GM23338 (cell line): ENCODE measurements around the gene PTPRJ. TPM values are rescaled to one million over a fixed set of nuclear protein-coding genes. Genes with fewer than 3 reads are reported as not detected.

Source experiments
- ATAC-seq: fragments of 200-7000 bp; cut with Tn5 transposase; 3 replicates; pipeline ENCODE4 v1.9.1; 2020
- DNase-seq: peaks from one replicate; pipeline ENCODE4 v3.0.0-alpha.2; 2015; ENCODE audit warnings: low spot score
- H2AFZ ChIP-seq: fragments of 200-600 bp; sonication (generic); 2 replicates; pipeline ENCODE4 v1.8.0; 2016; ENCODE audit warnings: antibody characterized with exemption, mild to moderate bottlenecking, moderate library complexity
- H3F3A ChIP-seq: fragments of 200-600 bp; sonication (generic); replicated peaks from 2 replicates; pipeline ENCODE4 v1.8.0; 2017; ENCODE audit warnings: antibody characterized with exemption, mixed run types, low read depth
- H3K27ac ChIP-seq: fragments of 200-600 bp; sonication (generic); 2 replicates; pipeline ENCODE4 v1.6.1; 2016; ENCODE audit warnings: low read depth
- H3K27me3 ChIP-seq: fragments of 200-600 bp; sonication (generic); 2 replicates; pipeline ENCODE4 v1.8.0; 2016; ENCODE audit warnings: mild to moderate bottlenecking, mixed run types, moderate library complexity; ENCODE audit not compliant: insufficient read depth
- H3K36me3 ChIP-seq: fragments of 200-600 bp; sonication (generic); 2 replicates; pipeline ENCODE4 v1.8.0; 2016; ENCODE audit warnings: mild to moderate bottlenecking; ENCODE audit not compliant: insufficient read depth
- H3K4me1 ChIP-seq: fragments of 200-600 bp; sonication (generic); 2 replicates; pipeline ENCODE4 v1.8.0; 2016; ENCODE audit warnings: mild to moderate bottlenecking, moderate library complexity; ENCODE audit not compliant: insufficient read depth
- H3K4me2 ChIP-seq: fragments of 200-600 bp; sonication (generic); 2 replicates; pipeline ENCODE4 v1.7.1; 2017; ENCODE audit warnings: mixed run types
- H3K4me3 ChIP-seq: fragments of 200-600 bp; sonication (generic); 2 replicates; pipeline ENCODE4 v1.6.1; 2016; ENCODE audit warnings: mixed run types
- H3K79me2 ChIP-seq: fragments of 200-600 bp; sonication (generic); replicated peaks from 2 replicates; pipeline ENCODE4 v1.8.0; 2017; ENCODE audit warnings: mild to moderate bottlenecking; ENCODE audit not compliant: insufficient read depth
- H3K9me2 ChIP-seq: fragments of 200-600 bp; sonication (generic); 2 replicates; pipeline ENCODE4 v1.8.0; 2017; ENCODE audit not compliant: insufficient read depth
- H4K20me1 ChIP-seq: fragments of 200-600 bp; sonication (generic); replicated peaks from 2 replicates; pipeline ENCODE4 v1.8.0; 2017; ENCODE audit warnings: mild to moderate bottlenecking; ENCODE audit not compliant: insufficient read depth
- H3K27ac Mint-ChIP-seq: 2 replicates; pipeline ENCODE4 v1.8.0; 2020; ENCODE audit warnings: inconsistent platforms, mild to moderate bottlenecking, moderate library complexity, mixed read lengths
- H3K27me3 Mint-ChIP-seq: 3 replicates; pipeline ENCODE4 v1.8.0; 2022; ENCODE audit warnings: low read depth, mild to moderate bottlenecking, moderate library complexity, mixed read lengths, inconsistent platforms; ENCODE audit not compliant: insufficient read depth, poor library complexity
- H3K36me3 Mint-ChIP-seq: 3 replicates; pipeline ENCODE4 v1.8.0; 2021; ENCODE audit warnings: low read depth, mild to moderate bottlenecking, inconsistent platforms, moderate library complexity, mixed read lengths
- H3K4me1 Mint-ChIP-seq: 3 replicates; pipeline ENCODE4 v1.8.0; 2020; ENCODE audit warnings: mild to moderate bottlenecking, inconsistent platforms, mixed read lengths
- H3K4me3 Mint-ChIP-seq: 3 replicates; pipeline ENCODE4 v1.8.0; 2021; ENCODE audit warnings: moderate library complexity, mild to moderate bottlenecking, inconsistent platforms, mixed read lengths
- H3K9me3 Mint-ChIP-seq: 3 replicates; pipeline ENCODE4 v1.8.0; 2020; ENCODE audit warnings: moderate library complexity, mild to moderate bottlenecking, inconsistent platforms, mixed read lengths
- CREB1 ChIP-seq: fragments of 250-450 bp; sonication (Bioruptor Pico); IDR thresholded peaks from 2 replicates; pipeline ENCODE4 v1.5.0; 2020; ENCODE audit warnings: low read depth, mild to moderate bottlenecking, moderate library complexity
- JUNB ChIP-seq: IDR thresholded peaks from one replicate; pipeline ENCODE4 v1.6.1; 2016; ENCODE audit warnings: antibody characterized with exemption; ENCODE audit not compliant: unreplicated experiment
- POLR2AphosphoS5 ChIP-seq: IDR thresholded peaks from 2 replicates; pipeline ENCODE4 v1.6.1; 2016; ENCODE audit warnings: antibody characterized with exemption, low read depth
- STAT1 ChIP-seq: IDR thresholded peaks from one replicate; pipeline ENCODE4 v1.6.1; 2016; ENCODE audit warnings: antibody characterized with exemption; ENCODE audit not compliant: unreplicated experiment
- ZNF114 ChIP-seq: fragments of 250-450 bp; sonication (Bioruptor Pico); IDR thresholded peaks from 2 replicates; pipeline ENCODE4 v1.5.0; 2020; ENCODE audit warnings: mild to moderate bottlenecking, moderate library complexity
- polyA plus RNA-seq: library from polyadenylated mRNA; unstranded; fragments of >200 nt; fragmentation: Nextera tagmentation; extraction: Ambion mirVana; gene quantifications from 2 replicates; pipeline ENCODE4 v1.2.1, GENCODE V29; 2016
- total RNA-seq: library from RNA; depleted of rRNA; stranded (reverse); fragments of >200 nt; shearing (Covaris generic); gene quantifications from 2 replicates; pipeline ENCODE4 v1.2.3, GENCODE V29; 2014
- TF ChIP-seq, protein P1 (sequence below): IDR thresholded peaks from one replicate; pipeline ENCODE4 v1.6.1; 2018; ENCODE audit warnings: antibody characterized with exemption; ENCODE audit not compliant: unreplicated experiment
- TF ChIP-seq, protein P2 (sequence below): fragments of 250-450 bp; sonication (Bioruptor Pico); IDR thresholded peaks from 2 replicates; pipeline ENCODE4 v1.5.0; 2020; ENCODE audit warnings: mild to moderate bottlenecking, moderate library complexity
- TF ChIP-seq, protein P3 (sequence below), 2 experiments: fragments of 200-600 bp in 1 of 2; sonication (generic) in 1 of 2; conservative IDR thresholded peaks; 2 replicates each; pipeline versions ENCODE4 v1.5.1 to v1.6.1; 2016 to 2017; ENCODE audit warnings: antibody characterized with exemption in 2 of 2, low read depth in 2 of 2, mild to moderate bottlenecking in 2 of 2, moderate library complexity in 1 of 2

The PTPRJ gene
- total and polyA plus RNA-seq, 2 experiments from 2014 or later, result 4.2 to 16.0 TPM

DNA sequence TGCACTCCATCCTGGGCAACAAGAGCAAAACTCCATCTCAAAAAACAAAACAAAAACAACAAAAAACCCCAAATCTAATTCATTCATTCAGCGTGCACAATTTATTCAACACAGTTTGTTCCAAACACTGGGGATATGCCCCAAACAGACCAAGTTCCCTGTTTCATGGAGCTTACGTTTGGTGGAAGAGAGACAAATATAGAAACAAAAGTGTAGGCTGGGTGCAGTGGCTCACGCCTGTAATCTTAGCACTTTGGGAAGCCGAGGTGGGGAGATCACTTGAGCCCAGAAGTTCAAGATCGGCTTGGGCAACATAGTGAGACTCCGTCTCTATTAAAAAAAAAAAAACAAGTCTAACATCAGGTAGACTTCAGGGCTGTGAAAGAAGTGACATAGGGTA is 52.4 kb downstream of the PTPRJ start (continued):
- TF ChIP-seq, protein P1, sequence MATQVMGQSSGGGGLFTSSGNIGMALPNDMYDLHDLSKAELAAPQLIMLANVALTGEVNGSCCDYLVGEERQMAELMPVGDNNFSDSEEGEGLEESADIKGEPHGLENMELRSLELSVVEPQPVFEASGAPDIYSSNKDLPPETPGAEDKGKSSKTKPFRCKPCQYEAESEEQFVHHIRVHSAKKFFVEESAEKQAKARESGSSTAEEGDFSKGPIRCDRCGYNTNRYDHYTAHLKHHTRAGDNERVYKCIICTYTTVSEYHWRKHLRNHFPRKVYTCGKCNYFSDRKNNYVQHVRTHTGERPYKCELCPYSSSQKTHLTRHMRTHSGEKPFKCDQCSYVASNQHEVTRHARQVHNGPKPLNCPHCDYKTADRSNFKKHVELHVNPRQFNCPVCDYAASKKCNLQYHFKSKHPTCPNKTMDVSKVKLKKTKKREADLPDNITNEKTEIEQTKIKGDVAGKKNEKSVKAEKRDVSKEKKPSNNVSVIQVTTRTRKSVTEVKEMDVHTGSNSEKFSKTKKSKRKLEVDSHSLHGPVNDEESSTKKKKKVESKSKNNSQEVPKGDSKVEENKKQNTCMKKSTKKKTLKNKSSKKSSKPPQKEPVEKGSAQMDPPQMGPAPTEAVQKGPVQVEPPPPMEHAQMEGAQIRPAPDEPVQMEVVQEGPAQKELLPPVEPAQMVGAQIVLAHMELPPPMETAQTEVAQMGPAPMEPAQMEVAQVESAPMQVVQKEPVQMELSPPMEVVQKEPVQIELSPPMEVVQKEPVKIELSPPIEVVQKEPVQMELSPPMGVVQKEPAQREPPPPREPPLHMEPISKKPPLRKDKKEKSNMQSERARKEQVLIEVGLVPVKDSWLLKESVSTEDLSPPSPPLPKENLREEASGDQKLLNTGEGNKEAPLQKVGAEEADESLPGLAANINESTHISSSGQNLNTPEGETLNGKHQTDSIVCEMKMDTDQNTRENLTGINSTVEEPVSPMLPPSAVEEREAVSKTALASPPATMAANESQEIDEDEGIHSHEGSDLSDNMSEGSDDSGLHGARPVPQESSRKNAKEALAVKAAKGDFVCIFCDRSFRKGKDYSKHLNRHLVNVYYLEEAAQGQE, result no peak
- TF ChIP-seq, protein P2, sequence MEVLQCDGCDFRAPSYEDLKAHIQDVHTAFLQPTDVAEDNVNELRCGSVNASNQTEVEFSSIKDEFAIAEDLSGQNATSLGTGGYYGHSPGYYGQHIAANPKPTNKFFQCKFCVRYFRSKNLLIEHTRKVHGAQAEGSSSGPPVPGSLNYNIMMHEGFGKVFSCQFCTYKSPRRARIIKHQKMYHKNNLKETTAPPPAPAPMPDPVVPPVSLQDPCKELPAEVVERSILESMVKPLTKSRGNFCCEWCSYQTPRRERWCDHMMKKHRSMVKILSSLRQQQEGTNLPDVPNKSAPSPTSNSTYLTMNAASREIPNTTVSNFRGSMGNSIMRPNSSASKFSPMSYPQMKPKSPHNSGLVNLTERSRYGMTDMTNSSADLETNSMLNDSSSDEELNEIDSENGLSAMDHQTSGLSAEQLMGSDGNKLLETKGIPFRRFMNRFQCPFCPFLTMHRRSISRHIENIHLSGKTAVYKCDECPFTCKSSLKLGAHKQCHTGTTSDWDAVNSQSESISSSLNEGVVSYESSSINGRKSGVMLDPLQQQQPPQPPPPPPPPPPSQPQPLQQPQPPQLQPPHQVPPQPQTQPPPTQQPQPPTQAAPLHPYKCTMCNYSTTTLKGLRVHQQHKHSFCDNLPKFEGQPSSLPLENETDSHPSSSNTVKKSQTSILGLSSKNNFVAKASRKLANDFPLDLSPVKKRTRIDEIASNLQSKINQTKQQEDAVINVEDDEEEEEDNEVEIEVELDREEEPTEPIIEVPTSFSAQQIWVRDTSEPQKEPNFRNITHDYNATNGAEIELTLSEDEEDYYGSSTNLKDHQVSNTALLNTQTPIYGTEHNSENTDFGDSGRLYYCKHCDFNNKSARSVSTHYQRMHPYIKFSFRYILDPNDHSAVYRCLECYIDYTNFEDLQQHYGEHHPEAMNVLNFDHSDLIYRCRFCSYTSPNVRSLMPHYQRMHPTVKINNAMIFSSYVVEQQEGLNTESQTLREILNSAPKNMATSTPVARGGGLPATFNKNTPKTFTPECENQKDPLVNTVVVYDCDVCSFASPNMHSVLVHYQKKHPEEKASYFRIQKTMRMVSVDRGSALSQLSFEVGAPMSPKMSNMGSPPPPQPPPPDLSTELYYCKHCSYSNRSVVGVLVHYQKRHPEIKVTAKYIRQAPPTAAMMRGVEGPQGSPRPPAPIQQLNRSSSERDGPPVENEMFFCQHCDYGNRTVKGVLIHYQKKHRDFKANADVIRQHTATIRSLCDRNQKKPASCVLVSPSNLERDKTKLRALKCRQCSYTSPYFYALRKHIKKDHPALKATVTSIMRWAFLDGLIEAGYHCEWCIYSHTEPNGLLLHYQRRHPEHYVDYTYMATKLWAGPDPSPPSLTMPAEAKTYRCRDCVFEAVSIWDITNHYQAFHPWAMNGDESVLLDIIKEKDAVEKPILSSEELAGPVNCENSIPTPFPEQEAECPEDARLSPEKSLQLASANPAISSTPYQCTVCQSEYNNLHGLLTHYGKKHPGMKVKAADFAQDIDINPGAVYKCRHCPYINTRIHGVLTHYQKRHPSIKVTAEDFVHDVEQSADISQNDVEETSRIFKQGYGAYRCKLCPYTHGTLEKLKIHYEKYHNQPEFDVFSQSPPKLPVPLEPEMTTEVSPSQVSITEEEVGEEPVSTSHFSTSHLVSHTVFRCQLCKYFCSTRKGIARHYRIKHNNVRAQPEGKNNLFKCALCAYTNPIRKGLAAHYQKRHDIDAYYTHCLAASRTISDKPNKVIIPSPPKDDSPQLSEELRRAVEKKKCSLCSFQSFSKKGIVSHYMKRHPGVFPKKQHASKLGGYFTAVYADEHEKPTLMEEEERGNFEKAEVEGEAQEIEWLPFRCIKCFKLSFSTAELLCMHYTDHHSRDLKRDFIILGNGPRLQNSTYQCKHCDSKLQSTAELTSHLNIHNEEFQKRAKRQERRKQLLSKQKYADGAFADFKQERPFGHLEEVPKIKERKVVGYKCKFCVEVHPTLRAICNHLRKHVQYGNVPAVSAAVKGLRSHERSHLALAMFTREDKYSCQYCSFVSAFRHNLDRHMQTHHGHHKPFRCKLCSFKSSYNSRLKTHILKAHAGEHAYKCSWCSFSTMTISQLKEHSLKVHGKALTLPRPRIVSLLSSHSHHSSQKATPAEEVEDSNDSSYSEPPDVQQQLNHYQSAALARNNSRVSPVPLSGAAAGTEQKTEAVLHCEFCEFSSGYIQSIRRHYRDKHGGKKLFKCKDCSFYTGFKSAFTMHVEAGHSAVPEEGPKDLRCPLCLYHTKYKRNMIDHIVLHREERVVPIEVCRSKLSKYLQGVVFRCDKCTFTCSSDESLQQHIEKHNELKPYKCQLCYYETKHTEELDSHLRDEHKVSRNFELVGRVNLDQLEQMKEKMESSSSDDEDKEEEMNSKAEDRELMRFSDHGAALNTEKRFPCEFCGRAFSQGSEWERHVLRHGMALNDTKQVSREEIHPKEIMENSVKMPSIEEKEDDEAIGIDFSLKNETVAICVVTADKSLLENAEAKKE (CRISPR knock-in tag), result no peak
- TF ChIP-seq ZNF114 (CRISPR knock-in tag) (no peak), CREB1 (no peak)

DNA sequence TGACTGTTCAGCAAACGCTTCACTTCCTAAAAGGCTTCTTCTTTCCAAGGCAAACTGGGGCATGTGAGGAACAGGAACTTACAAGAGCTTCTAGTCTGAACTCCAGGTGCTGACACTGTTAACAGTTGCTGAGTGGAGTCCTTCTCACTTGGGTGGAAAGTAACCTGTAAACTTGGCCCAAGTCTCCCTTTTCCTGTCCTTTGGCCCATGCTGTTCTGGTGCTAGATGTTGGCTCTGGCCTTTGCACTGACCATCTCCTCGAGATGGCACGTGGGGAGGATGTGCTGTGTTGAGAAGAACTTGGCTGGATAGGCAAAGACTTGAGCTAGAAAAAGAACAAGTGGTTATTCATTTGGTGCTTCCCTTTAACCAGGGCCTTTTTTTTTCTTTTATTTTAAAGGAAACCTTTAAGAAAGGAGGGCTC is 53.6 kb downstream of the PTPRJ start:
- H3K27ac ChIP-seq, result no peak overlapping the region
- H3K4me3 ChIP-seq, result no peak overlapping the region
- H3F3A ChIP-seq, result no peaks in the 10 kb centered on the region
- ATAC-seq, result no peak
- no peaks in the 10 kb centered on the region for H3K9me3 Mint-ChIP-seq
- H3K4me2 ChIP-seq, result no peak overlapping the region
- H4K20me1 ChIP-seq, result no peaks in the 10 kb centered on the region
- no peak overlapping the region for H3K4me3 Mint-ChIP-seq
- no peaks in the 10 kb centered on the region for H3K36me3 Mint-ChIP-seq
- peaks cover 50% of the 10 kb centered on the region for H3K4me1 Mint-ChIP-seq
- no peaks in the 10 kb centered on the region for H3K9me2 ChIP-seq
- DNase-seq, result no peak
- H3K4me1 ChIP-seq, result peaks cover 21% of the 10 kb centered on the region
- H2AFZ ChIP-seq, result no peak overlapping the region
- H3K27me3 Mint-ChIP-seq, result peaks cover 8% of the 10 kb centered on the region
- no peak overlapping the region for H3K27ac Mint-ChIP-seq
- H3K27me3 ChIP-seq, result no peaks in the 10 kb centered on the region
- no peaks in the 10 kb centered on the region for H3K36me3 ChIP-seq
- 0 out of 2 replicates have a peak, but pooled peaks cover 6% of the 10 kb centered on the region for H3K79me2 ChIP-seq
- TF ChIP-seq STAT1 (no peak), POLR2AphosphoS5 (no peak), JUNB (no peak)
- TF ChIP-seq, protein P3, sequence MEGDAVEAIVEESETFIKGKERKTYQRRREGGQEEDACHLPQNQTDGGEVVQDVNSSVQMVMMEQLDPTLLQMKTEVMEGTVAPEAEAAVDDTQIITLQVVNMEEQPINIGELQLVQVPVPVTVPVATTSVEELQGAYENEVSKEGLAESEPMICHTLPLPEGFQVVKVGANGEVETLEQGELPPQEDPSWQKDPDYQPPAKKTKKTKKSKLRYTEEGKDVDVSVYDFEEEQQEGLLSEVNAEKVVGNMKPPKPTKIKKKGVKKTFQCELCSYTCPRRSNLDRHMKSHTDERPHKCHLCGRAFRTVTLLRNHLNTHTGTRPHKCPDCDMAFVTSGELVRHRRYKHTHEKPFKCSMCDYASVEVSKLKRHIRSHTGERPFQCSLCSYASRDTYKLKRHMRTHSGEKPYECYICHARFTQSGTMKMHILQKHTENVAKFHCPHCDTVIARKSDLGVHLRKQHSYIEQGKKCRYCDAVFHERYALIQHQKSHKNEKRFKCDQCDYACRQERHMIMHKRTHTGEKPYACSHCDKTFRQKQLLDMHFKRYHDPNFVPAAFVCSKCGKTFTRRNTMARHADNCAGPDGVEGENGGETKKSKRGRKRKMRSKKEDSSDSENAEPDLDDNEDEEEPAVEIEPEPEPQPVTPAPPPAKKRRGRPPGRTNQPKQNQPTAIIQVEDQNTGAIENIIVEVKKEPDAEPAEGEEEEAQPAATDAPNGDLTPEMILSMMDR (conservative IDR thresholded peaks at IDR 0.05; ENCODE audit: low read depth in 2 of 2), result no peak
